Neuronal stem cell (in vitro differentiated cells): ENCODE measurements around the gene SKIC2.
"Not testable (repeated sequence)": the region's sequence is repeated elsewhere in the genome, so short reads cannot be mapped to it uniquely, and the experiment has no call there.

Experiments
- DNase-seq: peaks from one replicate; pipeline ENCODE4 v3.0.0-alpha.2; 2013; ENCODE audit warnings: low spot score
- H2AFZ ChIP-seq: one replicate; pipeline ENCODE4 v1.6.1; 2013; ENCODE audit warnings: mild to moderate bottlenecking, low read length, inconsistent platforms
- H2AK5ac ChIP-seq: 2 replicates; pipeline ENCODE4 v1.6.1; 2013; ENCODE audit warnings: low read depth, mild to moderate bottlenecking, inconsistent platforms, low read length, moderate library complexity, mixed read lengths
- H2BK120ac ChIP-seq: 2 replicates; pipeline ENCODE4 v1.6.1; 2013; ENCODE audit warnings: low read depth, mild to moderate bottlenecking, inconsistent platforms, low read length, moderate library complexity, mixed read lengths
- H2BK12ac ChIP-seq: one replicate; pipeline ENCODE4 v1.6.1; 2013; ENCODE audit warnings: low read length, inconsistent platforms
- H2BK15ac ChIP-seq: 2 replicates; pipeline ENCODE4 v1.6.1; 2013; ENCODE audit warnings: mild to moderate bottlenecking, low read length, inconsistent platforms, mixed read lengths
- H2BK5ac ChIP-seq: one replicate; pipeline ENCODE4 v1.6.1; 2013; ENCODE audit warnings: inconsistent platforms, mild to moderate bottlenecking, low read length, moderate library complexity
- H3K14ac ChIP-seq: one replicate; pipeline ENCODE4 v1.6.1; 2013; ENCODE audit warnings: low read length, inconsistent platforms
- H3K18ac ChIP-seq: 2 replicates; pipeline ENCODE4 v1.6.1; 2013; ENCODE audit warnings: low read length, inconsistent platforms
- H3K23ac ChIP-seq: 2 replicates; pipeline ENCODE4 v1.6.1; 2013; ENCODE audit warnings: low read depth, mild to moderate bottlenecking, mixed read lengths, low read length, inconsistent platforms; ENCODE audit not compliant: poor library complexity
- H3K27ac ChIP-seq: replicated peaks from 3 replicates; pipeline ENCODE4 v1.5.1; 2013; ENCODE audit warnings: low read length, inconsistent platforms
- H3K27me3 ChIP-seq, 3 experiments: 2 replicates each; pipeline ENCODE4 v1.6.1; 2013; ENCODE audit warnings: low read length in 3 of 3, mild to moderate bottlenecking in 2 of 3, inconsistent platforms in 1 of 3, low read depth in 1 of 3, mixed read lengths in 1 of 3, moderate library complexity in 1 of 3; ENCODE audit not compliant: control insufficient read depth in 3 of 3, insufficient read depth in 3 of 3
- H3K36me3 ChIP-seq, 2 donors: replicated peaks in 1 of 2; 2 replicates each; pipeline ENCODE4 v1.6.1; 2013; ENCODE audit warnings: low read length in 2 of 2; ENCODE audit not compliant: control insufficient read depth in 2 of 2, insufficient read depth in 2 of 2
- H3K4ac ChIP-seq: 2 replicates; pipeline ENCODE4 v1.6.1; 2013; ENCODE audit warnings: inconsistent platforms, mild to moderate bottlenecking, low read length, moderate library complexity
- H3K4me1 ChIP-seq, 2 donors: 1 replicate in 1 of 2; 2 replicates in 1 of 2; pipeline ENCODE4 v1.6.1; 2013; ENCODE audit warnings: low read length in 2 of 2, low read depth in 1 of 2; ENCODE audit not compliant: control insufficient read depth in 2 of 2, insufficient read depth in 1 of 2
- H3K4me2 ChIP-seq: one replicate; pipeline ENCODE4 v1.6.1; 2013; ENCODE audit warnings: mild to moderate bottlenecking, low read length, inconsistent platforms; ENCODE audit not compliant: insufficient read depth, poor library complexity, severe bottlenecking
- H3K4me3 ChIP-seq, 2 donors: 2 replicates each; pipeline ENCODE4 v1.5.1; 2013; ENCODE audit warnings: low read length in 2 of 2, mild to moderate bottlenecking in 2 of 2, inconsistent platforms in 1 of 2, moderate library complexity in 1 of 2
- H3K79me1 ChIP-seq: one replicate; pipeline ENCODE4 v1.6.1; 2013; ENCODE audit warnings: low read depth, mild to moderate bottlenecking, inconsistent platforms, low read length, moderate library complexity
- H3K9ac ChIP-seq: one replicate; pipeline ENCODE4 v1.6.1; 2013; ENCODE audit warnings: mild to moderate bottlenecking, low read depth, low read length, inconsistent platforms; ENCODE audit not compliant: poor library complexity
- H3K9me3 ChIP-seq, 2 donors: replicated peaks in 1 of 2; 2 replicates each; pipeline versions ENCODE3 to v1.6.1; 2013; ENCODE audit warnings: low read length in 2 of 2, mild to moderate bottlenecking in 2 of 2, inconsistent platforms in 1 of 2, low read depth in 1 of 2, mixed read lengths in 1 of 2, moderate library complexity in 1 of 2; ENCODE audit not compliant: control insufficient read depth in 2 of 2, insufficient read depth in 1 of 2
- H4K8ac ChIP-seq: one replicate; pipeline ENCODE4 v1.6.1; 2013; ENCODE audit warnings: low read depth, mild to moderate bottlenecking, inconsistent platforms, low read length, moderate library complexity
- H4K91ac ChIP-seq: one replicate; pipeline ENCODE4 v1.6.1; 2013; ENCODE audit warnings: low read length, low read depth, mild to moderate bottlenecking, inconsistent platforms; ENCODE audit not compliant: poor library complexity
- WGBS, 2 donors: extraction: QIAGEN DNeasy Blood & Tissue Kit; methylation state at CpG; one replicate each; pipeline ENCODE4 v1.1.7; 2013; ENCODE audit warnings: missing lambda C conversion rate in 2 of 2, mixed read lengths in 1 of 2; ENCODE audit not compliant: insufficient read length in 2 of 2, insufficient replicate concordance in 1 of 2; ENCODE audit errors: extremely low coverage in 2 of 2; 5-methylcytosine and 5-hydroxymethylcytosine counted together

SKIC2 gene

DNA sequence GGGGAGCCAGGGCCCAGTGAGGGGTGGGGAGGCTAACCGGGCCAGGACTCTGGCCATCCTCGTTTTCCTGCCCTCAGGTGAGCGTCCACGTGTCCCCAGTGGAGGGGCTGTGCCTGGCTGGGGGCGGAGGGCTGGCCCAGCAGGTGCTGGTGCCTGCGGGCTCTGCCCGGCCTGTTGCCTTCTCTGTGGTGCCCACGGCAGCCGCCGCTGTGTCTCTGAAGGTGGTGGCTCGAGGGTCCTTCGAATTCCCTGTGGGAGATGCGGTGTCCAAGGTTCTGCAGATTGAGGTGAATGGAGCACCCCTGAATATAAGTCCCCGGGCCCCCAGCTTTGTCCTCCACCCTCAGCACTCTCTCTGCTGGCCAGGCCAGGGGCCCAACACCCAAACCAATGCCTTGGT lies 35.4 kb downstream of the SKIC2 start:
- H3K36me3 ChIP-seq, H3K27ac ChIP-seq, H3K9ac ChIP-seq, DNase-seq, H2BK12ac ChIP-seq, H2BK120ac ChIP-seq, H3K4me2 ChIP-seq, H3K27me3 ChIP-seq, H2BK15ac ChIP-seq, H3K14ac ChIP-seq, H3K4me1 ChIP-seq, H3K23ac ChIP-seq, H2AFZ ChIP-seq, H2BK5ac ChIP-seq, H3K4me3 ChIP-seq, H4K91ac ChIP-seq, H3K4ac ChIP-seq, H3K79me1 ChIP-seq, H3K18ac ChIP-seq, H3K9me3 ChIP-seq, H4K8ac ChIP-seq, H2AK5ac ChIP-seq: not testable (repeated sequence)
- no CpG with 5 or more reads among the region's 14 CpGs for WGBS, 2 donors

DNA sequence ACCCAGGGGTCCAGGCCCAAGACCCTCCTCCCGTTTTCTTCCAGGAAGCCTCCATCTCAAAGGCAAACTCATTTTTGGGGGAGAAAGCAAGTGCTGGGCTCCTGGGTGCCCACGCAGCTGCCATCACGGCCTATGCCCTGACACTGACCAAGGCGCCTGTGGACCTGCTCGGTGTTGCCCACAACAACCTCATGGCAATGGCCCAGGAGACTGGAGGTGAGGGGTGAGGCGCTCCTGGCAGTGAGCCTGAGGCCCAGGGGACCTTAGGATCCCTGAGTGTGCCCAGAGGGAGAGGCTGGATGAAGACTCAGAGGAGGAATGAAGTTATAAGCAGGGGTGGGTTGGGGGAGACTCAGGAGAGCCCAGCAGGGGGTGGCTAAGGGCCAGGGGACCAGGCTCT lies 37.4 kb downstream of the SKIC2 start:
- H3K27ac ChIP-seq, H2BK15ac ChIP-seq, H3K14ac ChIP-seq, H4K8ac ChIP-seq, H2BK5ac ChIP-seq, H3K4me1 ChIP-seq, H4K91ac ChIP-seq, H2AK5ac ChIP-seq, H2AFZ ChIP-seq, H3K4me3 ChIP-seq, H2BK120ac ChIP-seq, H3K4me2 ChIP-seq, DNase-seq, H3K79me1 ChIP-seq, H3K36me3 ChIP-seq, H3K4ac ChIP-seq, H3K9ac ChIP-seq, H3K9me3 ChIP-seq, H3K23ac ChIP-seq, H3K18ac ChIP-seq, H3K27me3 ChIP-seq, H2BK12ac ChIP-seq: not testable (repeated sequence)
- WGBS, 2 donors = no CpG with 5 or more reads among the region's 6 CpGs

DNA sequence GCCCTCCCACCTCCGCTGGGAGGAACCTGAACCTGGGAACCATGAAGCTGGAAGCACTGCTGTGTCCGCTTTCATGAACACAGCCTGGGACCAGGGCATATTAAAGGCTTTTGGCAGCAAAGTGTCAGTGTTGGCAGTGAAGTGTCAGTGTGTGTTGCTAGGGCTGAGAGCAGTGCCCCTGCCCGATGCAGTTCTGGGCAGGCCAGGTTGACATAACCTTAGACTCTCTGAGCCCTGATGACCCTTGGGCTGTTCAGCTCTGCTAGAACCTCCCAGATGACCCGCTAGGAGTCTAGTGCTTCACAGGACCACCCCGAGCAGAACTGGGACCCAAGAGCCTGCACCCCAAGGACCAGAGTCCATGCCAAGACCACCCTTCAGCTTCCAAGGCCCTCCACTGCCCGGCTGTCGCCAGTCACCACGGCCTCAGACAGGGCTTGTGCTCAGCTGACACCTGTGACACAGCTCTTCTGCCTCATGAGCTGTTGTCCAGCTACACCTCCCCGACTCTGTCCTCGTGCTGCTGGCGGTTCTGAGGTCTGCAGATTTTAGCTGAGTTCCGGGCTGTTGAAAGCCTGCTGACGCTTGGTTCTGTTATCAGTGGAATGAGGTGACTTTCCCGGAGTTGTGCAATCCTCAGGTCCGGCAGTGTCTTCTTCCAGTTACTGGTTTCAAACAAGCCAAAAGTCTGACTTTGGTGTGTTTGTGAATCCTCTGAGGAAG lies 43.7 kb downstream of the SKIC2 start:
- H3K27me3 ChIP-seq, H4K91ac ChIP-seq, H2BK15ac ChIP-seq, H3K18ac ChIP-seq, H2BK120ac ChIP-seq, H3K4me1 ChIP-seq, H3K4ac ChIP-seq, H2AFZ ChIP-seq, H2BK12ac ChIP-seq, DNase-seq, H3K14ac ChIP-seq, H3K79me1 ChIP-seq, H2AK5ac ChIP-seq, H4K8ac ChIP-seq, H3K23ac ChIP-seq, H3K4me2 ChIP-seq, H3K36me3 ChIP-seq, H3K9me3 ChIP-seq, H2BK5ac ChIP-seq, H3K4me3 ChIP-seq, H3K9ac ChIP-seq, H3K27ac ChIP-seq: not testable (repeated sequence)
- no CpG with 5 or more reads among the region's 15 CpGs for WGBS, 2 donors

DNA sequence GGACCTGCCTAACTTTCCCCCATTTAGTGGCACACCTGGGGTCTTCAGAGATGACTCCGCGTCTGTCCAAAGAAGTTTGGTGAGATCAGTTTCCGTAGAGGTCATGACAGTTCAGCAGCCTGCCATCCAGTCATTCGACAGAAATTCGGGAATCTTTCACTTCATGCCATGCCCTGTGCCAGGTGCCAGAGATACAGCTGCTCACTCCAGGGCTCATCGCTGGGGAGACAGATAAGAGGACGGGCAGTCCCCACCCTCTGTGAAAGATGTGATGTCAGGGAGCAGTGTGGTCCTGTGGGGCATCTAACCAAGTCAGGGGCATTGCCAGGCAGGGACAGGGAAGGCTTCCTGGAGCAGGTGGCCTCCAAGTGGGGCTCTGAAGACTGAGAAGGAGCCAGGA lies 44.3 kb downstream of the SKIC2 start:
- not testable (repeated sequence) for H2BK15ac ChIP-seq, H2AK5ac ChIP-seq, H3K79me1 ChIP-seq, H4K91ac ChIP-seq, H3K27me3 ChIP-seq, DNase-seq, H3K27ac ChIP-seq, H3K4me2 ChIP-seq, H4K8ac ChIP-seq, H3K36me3 ChIP-seq, H3K18ac ChIP-seq, H3K9ac ChIP-seq, H2BK12ac ChIP-seq, H3K4ac ChIP-seq, H2BK5ac ChIP-seq, H3K23ac ChIP-seq, H2BK120ac ChIP-seq, H3K9me3 ChIP-seq, H3K14ac ChIP-seq, H3K4me3 ChIP-seq, H2AFZ ChIP-seq, H3K4me1 ChIP-seq
- WGBS, 2 donors = no CpG with 5 or more reads among the region's 7 CpGs
